ENCODE measurements around the gene ZNF770. TPM values are rescaled to one million over a fixed set of nuclear protein-coding genes. Genes with fewer than 3 reads are reported as not detected.

Gene ZNF770
- total and polyA plus RNA-seq, 7 experiments from 2014 or later = 32.5 to 146 (median 60.1) TPM

GRCh38 chr15:34993877-34994276, 5.8 kb upstream of the ZNF770 start:
- Mint-ChIP-seq H3K4me1 (peaks cover 0 to 29% (median 12%) of the 10 kb centered on the region in 7 donors), H3K36me3 (peaks cover 0 to 2% (median 0%) of the 10 kb centered on the region in 5 donors), H3K27me3 (peaks cover 0 to 12% (median 8%) of the 10 kb centered on the region in 5 donors), H3K4me3 (peak overlapping the region in 1 of 10 donors; percentile 35), H3K27ac (peak overlapping the region in 1 of 9 donors; percentile 84), H3K9me3 (peaks cover 0 to 4% (median 0%) of the 10 kb centered on the region in 11 donors)
- Histone ChIP-seq H3K27ac (ENCODE audit: low read depth, low read length) (no peak overlapping the region), H3K4me3 (ENCODE audit: low read length) (no peak overlapping the region), H3K4me1 (ENCODE audit: control insufficient read depth in 2 of 2, insufficient read depth in 2 of 2, low read length in 2 of 2) (peaks cover 8 to 12% of the 10 kb centered on the region in 2 donors), H3K27me3 (ENCODE audit: control insufficient read depth in 2 of 2, insufficient read depth in 2 of 2, low read length in 2 of 2) (peaks cover 0 to 2% of the 10 kb centered on the region in 2 donors), H3K9me3 (ENCODE audit: control insufficient read depth in 2 of 3, low read length in 3 of 3) (no peaks in the 10 kb centered on the region), H3K36me3 (ENCODE audit: control insufficient read depth in 2 of 3, insufficient read depth in 3 of 3, low read length in 3 of 3) (no peaks in the 10 kb centered on the region)
- ChIA-PET POLR2A (no interaction called here), CTCF (no interaction called here)
- no peak for ATAC-seq
- DNase-seq = no peak
- intact Hi-C loops (cut with micrococcal nuclease) = no loop called here

- CTCF ChIA-PET = interaction anchor here (0.7 kb wide), 1 partner anchor 24 kb away, joined by 3 read pairs; the partner anchor contains the start of gene AQR
- peaks cover 0 to 10% (median 8%) of the 10 kb centered on the region in 5 donors for H3K27me3 Mint-ChIP-seq
- Histone ChIP-seq H3K9me3 (ENCODE audit: control insufficient read depth in 2 of 3, low read length in 3 of 3) (no peaks in the 10 kb centered on the region), H3K27ac (ENCODE audit: low read depth, low read length) (no peak overlapping the region), H3K27me3 (ENCODE audit: control insufficient read depth in 2 of 2, insufficient read depth in 2 of 2, low read length in 2 of 2) (peaks cover 0 to 2% of the 10 kb centered on the region in 2 donors), H3K36me3 (ENCODE audit: control insufficient read depth in 2 of 3, insufficient read depth in 3 of 3, low read length in 3 of 3) (peaks cover 0 to 2% (median 0%) of the 10 kb centered on the region in 3 experiments), H3K4me1 (ENCODE audit: control insufficient read depth in 2 of 2, insufficient read depth in 2 of 2, low read length in 2 of 2) (peaks cover 10 to 13% of the 10 kb centered on the region in 2 donors), H3K4me3 (ENCODE audit: low read length) (no peak overlapping the region)
- POLR2A ChIA-PET = no interaction called here
- H3K27ac Mint-ChIP-seq = peak overlapping the region in 1 of 9 donors; percentile 84
- ATAC-seq = no peak
- peaks cover 0 to 4% (median 0%) of the 10 kb centered on the region in 11 donors for H3K9me3 Mint-ChIP-seq
- DNase-seq = no peak
- peak overlapping the region in 1 of 10 donors; percentile 35 for H3K4me3 Mint-ChIP-seq
- intact Hi-C loops (cut with micrococcal nuclease) = no loop called here
- H3K36me3 Mint-ChIP-seq = peaks cover 0 to 2% (median 0%) of the 10 kb centered on the region in 5 donors
- peaks cover 0 to 32% (median 14%) of the 10 kb centered on the region in 7 donors for H3K4me1 Mint-ChIP-seq
Observed at GRCh38 chr15:34993412-34993811, 5.3 kb upstream of the ZNF770 start.

- Histone ChIP-seq H3K4me3 (ENCODE audit: low read length) (peak overlapping the region; percentile 99), H3K27ac (ENCODE audit: low read depth, low read length) (peak overlapping the region; percentile 97), H3K4me1 (ENCODE audit: control insufficient read depth in 2 of 2, insufficient read depth in 2 of 2, low read length in 2 of 2) (peaks cover 22 to 24% of the 10 kb centered on the region in 2 donors), H3K9me3 (ENCODE audit: control insufficient read depth in 2 of 3, low read length in 3 of 3) (no peaks in the 10 kb centered on the region), H3K36me3 (ENCODE audit: control insufficient read depth in 2 of 3, insufficient read depth in 3 of 3, low read length in 3 of 3) (peaks cover 0 to 18% (median 9%) of the 10 kb centered on the region in 3 experiments), H3K27me3 (ENCODE audit: control insufficient read depth in 2 of 2, insufficient read depth in 2 of 2, low read length in 2 of 2) (no peaks in the 10 kb centered on the region)
- H3K27ac Mint-ChIP-seq = peak overlapping the region; percentile 96 to 100 (median 99)
- DNase-seq (no peak), ATAC-seq (no peak)
- H3K4me3 Mint-ChIP-seq = peak overlapping the region; percentile 93 to 100 (median 98)
- H3K9me3 Mint-ChIP-seq = peaks cover 0 to 2% (median 0%) of the 10 kb centered on the region in 11 donors
- H3K27me3 Mint-ChIP-seq = no peaks in the 10 kb centered on the region
- ChIA-PET POLR2A (interaction anchor here (0.6 to 8.0 kb wide), 9 partner anchors 12 to 948 kb away, joined by 3 to 126 read pairs (median 6); partner anchors contain the start of genes AQR, AVEN, EMC7 and KATNBL1), CTCF (interaction anchor here (0.6 to 4.2 kb wide), 3 partner anchors 13 to 555 kb away, joined by 3 to 27 read pairs (median 3); partner anchors contain the start of gene AQR)
- peaks cover 0 to 7% (median 4%) of the 10 kb centered on the region in 5 donors for H3K36me3 Mint-ChIP-seq
- H3K4me1 Mint-ChIP-seq = peaks cover 20 to 55% (median 43%) of the 10 kb centered on the region in 7 donors
- intact Hi-C loops (cut with micrococcal nuclease) = loop anchor here (1.0 to 5.0 kb wide), 8 partner anchors 18 to 949 kb away; partner anchors contain the start of genes AQR (in 2 of the 2), AVEN (in 1 of the 2), DPH6 (in 1 of the 2) and GOLGA8A (in 1 of the 2)
Observed at GRCh38 chr15:34987609-34988026, 469 bp downstream of the ZNF770 start.

GRCh38 chr15:34986771-34987480, 1.2 kb downstream of the ZNF770 start:
- Histone ChIP-seq H3K4me1 (ENCODE audit: control insufficient read depth in 2 of 2, insufficient read depth in 2 of 2, low read length in 2 of 2) (peaks cover 22 to 24% of the 10 kb centered on the region in 2 donors), H3K9me3 (ENCODE audit: control insufficient read depth in 2 of 3, low read length in 3 of 3) (no peaks in the 10 kb centered on the region), H3K4me3 (ENCODE audit: low read length) (peak overlapping the region; percentile 99), H3K27me3 (ENCODE audit: control insufficient read depth in 2 of 2, insufficient read depth in 2 of 2, low read length in 2 of 2) (no peaks in the 10 kb centered on the region), H3K36me3 (ENCODE audit: control insufficient read depth in 2 of 3, insufficient read depth in 3 of 3, low read length in 3 of 3) (peaks cover 0 to 23% (median 16%) of the 10 kb centered on the region in 3 experiments), H3K27ac (ENCODE audit: low read depth, low read length) (peak overlapping the region; percentile 97)
- Mint-ChIP-seq H3K36me3 (peaks cover 0 to 12% (median 7%) of the 10 kb centered on the region in 5 donors), H3K4me1 (peaks cover 20 to 55% (median 43%) of the 10 kb centered on the region in 7 donors), H3K27ac (peak overlapping the region; percentile 96 to 100 (median 99)), H3K9me3 (peaks cover 0 to 2% (median 0%) of the 10 kb centered on the region in 11 donors), H3K4me3 (peak overlapping the region; percentile 93 to 100 (median 98)), H3K27me3 (no peaks in the 10 kb centered on the region)
- DNase-seq = no peak
- no peak for ATAC-seq
- intact Hi-C loops (cut with micrococcal nuclease) = loop anchor here in 1 of 2 donors (5.0 kb wide), 2 partner anchors 405 to 650 kb away; partner anchors contain the start of genes GOLGA8B and SLC12A6
- ChIA-PET POLR2A (interaction anchor here (1.0 to 8.0 kb wide), 6 partner anchors 11 to 948 kb away, joined by 3 to 126 read pairs (median 6); partner anchors contain the start of genes AQR, AVEN, EMC4 and EMC7), CTCF (interaction anchor here (1.2 to 4.2 kb wide), 2 partner anchors 13 to 17 kb away, joined by 3 to 27 read pairs; partner anchors contain the start of gene AQR)

- Mint-ChIP-seq H3K36me3 (peaks cover 0 to 18% (median 7%) of the 10 kb centered on the region in 5 donors), H3K9me3 (peaks cover 0 to 2% (median 0%) of the 10 kb centered on the region in 11 donors), H3K4me3 (peak overlapping the region; percentile 93 to 100 (median 98)), H3K4me1 (peaks cover 20 to 57% (median 41%) of the 10 kb centered on the region in 7 donors), H3K27ac (peak overlapping the region; percentile 91 to 100 (median 99)), H3K27me3 (no peaks in the 10 kb centered on the region)
- ATAC-seq (no peak), DNase-seq (no peak)
- POLR2A ChIA-PET = interaction anchor here (1.0 to 8.0 kb wide), 4 partner anchors 9 to 762 kb away, joined by 3 to 126 read pairs (median 22); partner anchors contain the start of genes AQR and EMC4
- CTCF ChIA-PET = no interaction called here
- peak overlapping the region; percentile 97 for H3K27ac ChIP-seq (ENCODE audit: low read depth, low read length)
- H3K9me3 ChIP-seq (ENCODE audit: control insufficient read depth in 2 of 3, low read length in 3 of 3) = no peaks in the 10 kb centered on the region
- no peaks in the 10 kb centered on the region for H3K27me3 ChIP-seq (ENCODE audit: control insufficient read depth in 2 of 2, insufficient read depth in 2 of 2, low read length in 2 of 2)
- H3K4me3 ChIP-seq (ENCODE audit: low read length) = peak overlapping the region; percentile 99
- H3K36me3 ChIP-seq (ENCODE audit: control insufficient read depth in 2 of 3, insufficient read depth in 3 of 3, low read length in 3 of 3) = peaks cover 0 to 29% (median 18%) of the 10 kb centered on the region in 3 experiments
- intact Hi-C loops (cut with micrococcal nuclease) = loop anchor here in 1 of 2 donors (5.0 kb wide), 2 partner anchors 404 to 649 kb away; partner anchors contain the start of genes GOLGA8B and SLC12A6
- H3K4me1 ChIP-seq (ENCODE audit: control insufficient read depth in 2 of 2, insufficient read depth in 2 of 2, low read length in 2 of 2) = peaks cover 22 to 24% of the 10 kb centered on the region in 2 donors
Observed at GRCh38 chr15:34986326-34986725, 1.8 kb downstream of the ZNF770 start.

Data from naive thymus-derived CD4-positive, alpha-beta T cell (primary cell).